HPDE6-E6E7 (cell line): ENCODE results near the gene SORCS3.

Source experiments
- DNase-seq: peaks from one replicate; pipeline ENCODE4 v3.0.0; 2011; ENCODE audit warnings: missing footprints; ENCODE audit errors: extremely low spot score

SORCS3 gene

DNA sequence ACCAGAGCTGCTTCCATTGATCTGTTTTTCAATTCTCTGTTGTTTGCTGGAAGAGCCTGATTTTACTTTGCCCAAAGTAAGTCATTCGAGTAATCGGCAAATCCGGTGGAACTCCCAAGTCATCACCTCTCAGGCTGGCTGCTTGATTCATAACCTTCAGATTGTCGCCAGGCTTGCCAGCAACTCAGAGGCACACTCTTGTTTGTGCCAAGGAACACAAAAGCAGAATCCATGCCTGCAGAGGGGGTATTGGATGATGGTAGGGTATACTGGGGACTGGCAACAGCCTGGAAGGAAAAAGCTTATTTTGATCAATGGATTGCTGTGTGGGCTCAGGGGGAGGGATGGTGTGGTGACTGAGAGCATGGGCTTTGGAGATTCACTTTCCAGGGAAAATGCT is 542.4 kb downstream of the SORCS3 start:
- no peak for DNase-seq

DNA sequence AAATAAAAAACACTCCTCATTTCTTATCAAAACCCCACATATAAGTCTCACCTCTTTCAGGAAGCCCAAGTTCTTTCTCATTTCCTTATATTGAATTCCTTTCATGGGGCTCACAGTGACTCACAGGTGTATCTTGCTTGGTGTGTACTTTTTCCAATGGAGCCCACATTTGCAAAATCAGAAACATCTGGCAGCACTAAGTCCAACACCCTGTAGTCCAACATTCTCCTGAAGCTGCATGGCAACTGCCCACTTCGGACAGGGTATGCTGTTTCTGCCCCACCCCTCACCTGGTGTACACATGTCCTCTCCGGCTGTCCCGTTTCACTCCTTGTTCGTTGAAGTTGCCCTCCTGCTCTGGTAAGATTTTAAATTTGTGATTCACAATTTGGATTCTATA is 544.1 kb downstream of the SORCS3 start:
- DNase-seq, result no peak

DNA sequence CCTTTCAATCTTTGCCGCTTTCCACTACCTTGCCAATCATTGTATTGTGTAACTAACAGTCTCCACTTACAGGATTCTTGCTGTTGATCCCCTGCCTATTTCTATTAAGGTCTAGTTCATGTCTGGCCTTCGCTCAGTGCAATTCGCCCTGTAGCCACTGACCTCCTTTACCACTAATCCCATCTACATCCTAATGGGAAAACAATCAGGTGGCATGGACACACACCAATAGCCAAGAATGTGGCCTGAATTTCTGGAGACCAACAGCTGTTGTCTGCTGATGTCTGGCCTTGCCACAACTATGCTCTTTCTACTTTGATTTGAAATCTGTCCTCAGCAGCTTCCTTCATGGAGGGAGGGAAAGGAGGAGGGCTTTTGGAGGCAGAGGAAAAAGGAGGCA is 546.2 kb downstream of the SORCS3 start:
- DNase-seq, result no peak

DNA sequence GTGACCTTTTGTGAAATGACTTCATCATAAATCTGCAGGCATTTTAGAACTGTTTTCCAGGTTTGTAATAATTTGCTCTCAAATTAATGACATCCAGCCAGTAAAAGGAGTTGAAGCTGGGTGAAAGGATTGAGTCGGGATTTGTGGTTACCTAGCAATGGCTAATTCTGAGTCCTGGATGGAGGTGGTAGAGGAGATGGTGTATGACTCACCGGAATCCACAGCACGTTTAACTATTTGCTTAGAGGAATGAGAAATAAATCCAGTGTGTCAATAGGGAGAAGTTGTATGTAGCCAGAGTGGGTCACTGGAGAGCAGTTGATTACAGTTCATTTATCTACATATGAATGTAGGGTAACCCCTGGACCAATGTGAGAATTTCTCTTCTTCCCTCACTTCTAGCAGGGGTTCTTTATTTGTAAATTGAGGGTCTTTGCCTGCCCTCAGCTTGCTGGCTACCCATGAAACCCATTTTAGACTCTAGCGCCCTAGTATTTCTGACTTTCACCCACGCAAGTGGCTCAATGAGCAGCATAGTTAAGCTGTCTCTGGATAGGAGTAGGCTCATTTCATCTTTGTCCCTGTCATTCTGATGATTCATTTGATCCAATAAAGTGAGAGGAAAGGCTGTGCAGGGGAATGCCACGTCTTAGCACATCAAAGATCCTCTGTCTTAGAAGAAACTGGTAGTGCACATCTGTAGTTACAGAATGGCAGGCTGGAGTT is 547.8 kb downstream of the SORCS3 start:
- no peak for DNase-seq

DNA sequence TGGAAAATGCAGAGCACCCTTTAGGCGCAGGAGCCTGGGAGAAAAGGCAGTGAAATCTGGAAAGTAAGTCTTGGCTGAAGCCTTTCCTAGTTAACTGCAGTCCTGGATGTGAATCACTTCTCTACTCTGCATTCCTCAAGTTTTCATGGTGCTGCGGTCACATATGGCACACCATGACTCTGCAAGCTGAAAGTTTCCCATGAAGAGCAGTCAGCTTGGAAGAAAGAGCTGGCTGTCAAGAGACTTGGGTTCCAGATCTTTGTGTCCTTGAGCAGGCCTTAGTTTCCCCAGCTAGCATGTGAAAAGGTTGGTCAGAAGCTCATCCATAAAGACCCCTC is 548.3 kb downstream of the SORCS3 start:
- no peak for DNase-seq

DNA sequence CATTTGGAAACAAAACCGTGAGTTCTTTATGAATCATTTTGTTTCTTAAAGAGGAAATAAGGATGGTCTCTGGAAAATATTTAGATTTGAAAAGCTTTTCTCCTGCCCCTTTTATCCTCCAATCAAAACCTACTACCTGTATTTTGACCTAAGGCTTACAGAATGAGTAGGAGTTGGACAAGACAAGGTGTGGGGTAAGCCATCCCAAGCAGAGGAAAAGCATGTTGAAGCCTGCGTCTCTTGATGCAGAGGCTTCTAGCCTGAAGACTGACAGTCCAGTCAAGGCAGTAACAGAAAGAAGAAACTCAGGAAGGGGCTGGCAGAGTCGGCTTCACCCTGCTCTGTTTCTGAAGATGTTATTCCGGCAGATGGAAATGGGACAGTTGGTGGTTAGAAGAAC is 551.1 kb downstream of the SORCS3 start:
- DNase-seq, result no peak

DNA sequence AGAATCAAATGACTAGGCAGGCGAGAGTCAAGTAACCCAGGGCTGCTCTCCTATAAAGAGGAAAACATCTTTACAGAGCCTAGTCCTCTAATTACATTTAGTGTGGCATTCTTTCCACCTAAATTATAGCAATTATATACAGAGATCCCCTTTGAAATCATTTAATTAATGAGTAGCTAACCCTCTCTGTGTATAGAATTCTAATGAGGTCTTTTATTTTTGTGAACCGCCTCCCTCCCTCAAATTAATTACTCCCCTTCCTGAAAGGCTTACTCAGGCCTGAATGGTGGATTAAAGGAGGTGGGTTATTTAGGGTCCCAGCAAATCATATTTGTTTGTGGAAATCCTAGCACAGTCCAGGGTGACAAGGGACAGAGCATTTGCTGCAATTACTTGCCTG is 551.8 kb downstream of the SORCS3 start:
- no peak for DNase-seq

DNA sequence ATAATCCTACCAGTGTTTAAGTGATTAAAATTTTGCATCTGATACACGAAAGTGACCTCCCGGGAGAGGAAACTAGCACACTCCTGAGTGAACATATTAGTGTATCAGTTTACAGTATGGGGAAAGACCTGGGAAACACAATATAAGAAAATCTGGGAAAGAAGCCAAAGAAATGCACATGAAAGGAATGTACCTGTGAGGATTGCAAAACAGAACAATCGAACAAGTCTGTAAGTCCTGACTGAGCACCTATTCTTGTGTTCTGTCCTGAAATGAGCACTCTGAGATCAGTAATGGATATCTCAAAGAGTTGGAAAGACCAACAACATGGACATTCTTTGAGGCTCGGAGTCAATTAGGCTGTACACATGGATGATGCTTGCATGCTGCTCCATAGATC is 554.7 kb downstream of the SORCS3 start:
- no peak for DNase-seq

DNA sequence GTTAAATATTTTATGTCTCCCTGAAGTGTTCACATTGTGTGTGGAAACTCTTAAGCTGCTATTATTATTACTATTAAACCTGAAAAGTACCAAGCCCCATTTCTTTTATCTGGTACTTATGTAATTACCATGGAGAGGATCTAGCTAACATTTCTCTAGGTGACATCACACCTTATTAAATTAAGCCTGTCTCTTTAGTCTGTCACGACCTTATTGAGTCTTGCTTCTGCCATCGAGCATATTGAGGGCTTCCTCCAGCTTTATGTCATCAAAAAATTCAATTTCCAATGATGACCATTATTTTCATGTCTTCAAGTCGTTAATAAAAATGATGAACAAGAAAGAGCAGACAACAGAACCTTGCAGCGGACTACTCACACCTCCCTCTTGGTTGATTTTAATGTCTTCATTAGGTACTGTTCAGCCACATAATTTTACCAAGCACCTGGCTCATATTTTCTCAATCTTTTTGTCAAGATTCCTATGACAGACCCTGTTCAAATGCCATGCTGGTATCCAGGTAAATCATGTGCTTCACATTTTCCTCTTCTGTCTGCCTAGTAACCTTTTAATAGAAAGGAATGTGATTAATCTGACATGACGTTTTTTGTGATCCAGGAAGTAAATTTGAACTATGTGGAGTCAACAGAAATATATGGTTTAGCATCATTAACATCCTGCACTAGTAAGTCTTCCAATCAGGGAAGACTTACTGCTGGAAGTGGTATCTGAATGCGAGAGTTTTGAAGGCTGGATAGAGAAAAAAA is 556.7 kb downstream of the SORCS3 start:
- no peak for DNase-seq

DNA sequence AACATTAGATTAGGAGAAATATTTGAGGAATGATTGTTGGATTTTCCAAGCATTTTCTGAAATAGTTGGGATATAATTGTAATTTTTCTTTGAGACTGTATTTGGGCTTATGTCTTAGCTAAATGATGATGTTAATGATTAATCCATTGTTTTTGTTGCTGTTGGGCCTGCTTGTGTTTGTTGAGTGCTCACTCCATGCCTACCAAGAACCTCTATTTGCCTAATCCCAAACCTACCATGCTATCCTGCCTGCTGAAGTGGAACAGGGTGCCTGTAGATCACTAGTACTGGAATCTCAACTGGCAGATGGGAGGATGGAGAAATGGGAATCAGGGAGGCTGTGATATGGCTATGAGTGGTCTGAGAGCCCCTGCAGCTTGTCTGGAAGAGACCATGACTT is 565.5 kb downstream of the SORCS3 start:
- DNase-seq, result no peak

DNA sequence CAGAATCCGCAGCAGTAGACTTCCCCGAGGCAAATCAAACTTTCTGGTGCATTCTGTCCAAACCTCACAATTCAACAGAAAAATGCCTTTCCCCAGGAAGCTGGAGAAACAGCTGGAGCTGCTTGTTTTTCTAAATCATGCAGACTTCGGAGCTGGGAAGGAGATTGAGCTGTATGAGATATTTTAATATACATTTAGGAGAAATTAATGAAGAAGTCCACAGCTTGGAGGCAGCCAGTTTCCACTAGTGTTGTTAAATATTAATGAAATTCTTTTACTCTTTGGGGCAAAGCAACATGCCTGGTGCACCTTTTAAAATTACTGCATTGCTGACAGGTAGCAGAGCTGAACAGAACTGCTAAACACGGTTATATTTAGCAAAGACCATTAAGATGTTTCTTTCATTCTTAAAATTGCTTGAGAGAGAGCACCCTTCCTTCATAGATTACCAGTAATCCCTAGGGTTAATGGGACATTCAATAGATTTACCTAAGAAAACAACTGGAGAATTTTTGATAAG is 566.4 kb downstream of the SORCS3 start:
- DNase-seq, result no peak

DNA sequence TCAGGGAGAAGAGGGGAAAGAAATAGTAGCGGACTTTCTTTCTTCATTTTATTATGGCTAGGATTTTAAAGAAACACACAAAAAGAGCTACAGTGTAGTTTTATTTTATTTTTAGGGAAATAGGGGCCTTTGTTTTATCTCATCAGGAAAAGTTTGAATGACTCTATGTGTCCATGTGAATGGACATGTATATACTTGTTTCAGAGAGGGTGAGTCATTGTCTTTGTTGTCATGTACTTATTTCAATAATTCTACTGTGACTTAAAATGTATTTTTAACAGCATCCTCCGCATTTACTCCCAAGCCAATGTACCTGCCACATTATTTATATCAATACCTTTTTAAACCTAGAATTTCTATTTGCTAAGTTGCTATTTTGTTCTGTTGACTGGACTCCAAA is 569.5 kb downstream of the SORCS3 start:
- DNase-seq, result no peak

DNA sequence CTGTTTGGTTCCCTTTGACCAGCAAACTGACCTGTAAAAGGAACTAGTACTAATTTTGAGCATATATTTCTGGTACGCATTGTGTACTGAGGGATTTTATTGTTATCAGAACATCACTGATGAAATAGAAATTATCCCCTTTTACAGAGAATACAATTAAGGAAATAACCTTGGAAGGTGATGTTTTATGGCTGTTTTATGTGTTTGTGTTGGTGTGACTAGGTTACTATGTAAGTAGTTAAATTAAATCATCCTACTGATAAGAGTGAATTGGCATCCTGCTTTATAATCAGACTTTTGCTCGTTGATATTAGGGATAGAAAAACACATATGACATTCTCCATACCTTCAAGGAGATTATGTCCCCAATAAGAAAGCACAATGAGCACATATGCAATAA is 596.6 kb downstream of the SORCS3 start:
- DNase-seq, result no peak

DNA sequence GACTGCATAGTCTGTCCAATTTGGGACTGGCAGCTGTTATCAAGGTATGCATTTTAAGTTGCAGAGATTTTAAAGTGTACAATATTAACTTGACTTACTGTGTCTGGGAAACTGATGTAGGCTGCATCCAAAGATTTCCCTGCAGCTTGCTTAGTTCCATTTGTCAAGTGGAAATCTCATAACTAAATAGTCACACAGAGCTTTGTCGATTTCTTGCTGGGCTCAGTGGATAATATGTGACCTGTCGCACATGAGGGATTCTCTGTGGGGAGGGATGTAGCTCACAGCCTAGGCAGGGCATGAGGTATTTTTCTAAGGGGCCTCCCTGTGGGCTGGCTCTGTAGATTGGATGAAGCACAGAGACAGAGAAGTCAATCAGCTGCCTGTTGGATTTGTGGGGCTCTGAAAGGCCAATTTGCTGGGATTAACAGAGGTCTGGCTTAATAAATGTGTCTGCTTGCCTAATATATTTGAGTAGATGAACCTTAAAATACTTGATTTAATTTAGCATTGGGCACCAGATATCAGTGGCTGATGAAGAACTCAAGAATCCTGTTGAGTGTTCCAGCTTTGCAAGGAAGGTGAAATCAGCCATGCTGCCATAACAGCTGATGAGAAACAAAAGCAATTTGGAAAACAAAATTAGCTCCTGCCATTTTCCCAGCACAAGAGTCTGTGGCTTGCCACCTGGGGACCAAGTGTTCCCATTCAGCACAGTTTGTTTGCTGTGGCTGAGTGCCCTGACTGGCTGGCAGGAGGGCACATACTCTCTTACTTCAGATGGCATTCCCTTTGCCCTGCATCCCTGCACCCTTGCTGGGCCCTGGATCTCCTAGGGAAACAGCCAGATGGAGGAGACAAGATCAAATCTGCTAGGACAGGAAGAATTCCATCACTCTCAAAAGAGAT is 598.5 kb downstream of the SORCS3 start:
- DNase-seq, result no peak

DNA sequence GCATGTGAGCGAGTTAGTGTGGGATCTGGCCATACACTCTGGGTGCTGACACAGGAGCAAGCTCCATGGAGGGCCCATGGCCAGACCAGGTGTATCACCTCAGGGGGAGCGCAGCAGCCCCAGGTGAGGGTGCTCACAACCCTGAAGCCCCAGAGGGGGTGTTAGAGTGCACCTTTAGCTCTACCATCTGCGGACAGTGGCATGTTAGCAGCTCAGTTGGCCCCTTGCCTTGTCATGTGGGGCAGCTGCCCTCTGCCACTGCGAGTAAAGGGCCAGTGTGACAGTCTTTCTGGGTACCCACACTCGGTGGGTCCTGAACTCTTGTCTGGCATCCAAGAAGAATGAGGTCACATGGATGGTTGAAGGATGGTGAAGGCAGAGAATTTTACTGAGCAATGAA is 600.2 kb downstream of the SORCS3 start:
- DNase-seq, result no peak

DNA sequence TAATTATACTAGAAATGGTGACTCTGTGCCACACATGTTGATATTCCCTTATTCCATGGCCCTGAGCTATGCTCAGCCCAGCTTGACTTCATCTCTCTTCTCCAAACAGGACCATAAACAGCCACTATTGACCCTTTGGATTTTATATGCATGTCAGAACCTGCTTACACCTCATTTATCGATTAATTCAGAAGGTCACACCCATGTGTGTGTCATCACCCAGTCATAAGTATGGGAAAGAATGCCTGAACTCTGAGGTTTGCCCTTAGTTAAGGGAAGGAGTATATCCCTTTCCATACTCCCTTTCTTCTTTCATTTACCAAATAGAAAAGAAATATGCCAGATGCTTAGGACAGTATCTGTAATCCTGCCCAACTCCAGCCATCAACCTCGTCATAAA is 602.3 kb downstream of the SORCS3 start:
- DNase-seq, result no peak

DNA sequence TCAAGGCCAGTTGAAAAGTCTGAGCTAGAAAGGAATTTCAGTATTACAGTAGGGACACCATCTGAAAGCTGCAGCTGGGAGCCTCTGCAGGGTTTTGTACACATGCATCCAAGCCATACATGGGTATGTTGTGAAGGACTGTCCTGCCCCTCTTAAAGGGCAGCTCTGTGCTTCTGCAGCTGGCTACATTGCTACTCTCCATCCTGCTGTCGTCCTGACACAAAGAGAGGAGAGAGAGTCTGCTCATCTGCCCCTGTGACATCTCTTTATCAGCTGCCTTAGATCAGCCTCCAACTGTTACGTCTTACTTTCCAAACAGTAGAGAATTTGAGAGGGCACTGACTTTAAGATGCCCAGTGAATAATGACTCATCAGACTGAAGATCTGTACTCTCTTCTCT is 602.7 kb downstream of the SORCS3 start:
- no peak for DNase-seq

DNA sequence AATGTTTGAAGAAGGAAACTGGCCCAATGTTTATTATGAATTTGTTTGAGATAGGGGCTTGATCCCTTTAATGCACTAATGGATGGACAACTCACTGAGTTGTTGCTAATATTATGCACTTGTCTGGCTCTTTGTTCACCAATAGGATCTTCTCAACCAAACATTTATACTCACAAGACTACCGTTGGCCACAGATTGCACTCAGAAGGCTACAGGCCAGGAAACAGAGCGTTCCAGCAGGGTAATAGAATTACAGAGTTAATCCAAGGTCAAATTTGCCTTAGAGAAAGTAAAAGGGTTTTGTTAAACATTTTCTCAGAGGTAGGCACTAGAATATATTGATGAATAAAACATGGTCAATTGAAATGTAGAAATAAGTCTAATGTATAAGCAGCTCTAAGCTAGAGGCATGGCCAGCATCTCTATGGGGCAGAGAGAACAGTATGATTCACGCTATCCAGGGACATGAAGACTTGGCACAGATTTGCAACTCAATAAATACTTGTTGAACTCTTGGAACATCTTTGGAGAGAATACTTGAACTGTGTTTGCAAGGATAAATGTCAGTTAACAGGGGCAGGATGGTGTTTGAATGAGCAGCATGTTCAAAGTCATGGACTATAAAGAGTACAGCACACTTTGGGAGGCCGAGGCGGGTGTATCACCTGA is 606.9 kb downstream of the SORCS3 start:
- DNase-seq, result no peak

DNA sequence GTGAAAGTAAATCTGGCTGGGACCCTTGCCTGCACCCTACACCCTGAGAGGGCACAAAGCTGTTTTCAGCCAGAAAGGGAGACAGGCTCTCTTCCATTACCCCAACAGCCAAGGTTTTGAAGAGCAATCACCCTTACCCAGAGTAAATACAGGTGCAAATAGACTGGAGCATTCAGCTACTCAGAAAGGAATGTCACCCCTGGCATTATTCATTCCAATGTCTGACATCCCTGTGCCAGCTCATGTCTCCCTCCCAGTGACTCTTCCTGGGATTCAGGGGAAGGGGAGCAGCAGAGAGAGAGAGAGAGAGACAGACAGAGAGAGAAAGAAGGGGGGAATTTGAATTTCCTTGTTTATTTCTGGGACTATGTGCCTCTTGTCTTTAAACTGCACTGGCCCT is 611.8 kb downstream of the SORCS3 start:
- DNase-seq, result no peak

DNA sequence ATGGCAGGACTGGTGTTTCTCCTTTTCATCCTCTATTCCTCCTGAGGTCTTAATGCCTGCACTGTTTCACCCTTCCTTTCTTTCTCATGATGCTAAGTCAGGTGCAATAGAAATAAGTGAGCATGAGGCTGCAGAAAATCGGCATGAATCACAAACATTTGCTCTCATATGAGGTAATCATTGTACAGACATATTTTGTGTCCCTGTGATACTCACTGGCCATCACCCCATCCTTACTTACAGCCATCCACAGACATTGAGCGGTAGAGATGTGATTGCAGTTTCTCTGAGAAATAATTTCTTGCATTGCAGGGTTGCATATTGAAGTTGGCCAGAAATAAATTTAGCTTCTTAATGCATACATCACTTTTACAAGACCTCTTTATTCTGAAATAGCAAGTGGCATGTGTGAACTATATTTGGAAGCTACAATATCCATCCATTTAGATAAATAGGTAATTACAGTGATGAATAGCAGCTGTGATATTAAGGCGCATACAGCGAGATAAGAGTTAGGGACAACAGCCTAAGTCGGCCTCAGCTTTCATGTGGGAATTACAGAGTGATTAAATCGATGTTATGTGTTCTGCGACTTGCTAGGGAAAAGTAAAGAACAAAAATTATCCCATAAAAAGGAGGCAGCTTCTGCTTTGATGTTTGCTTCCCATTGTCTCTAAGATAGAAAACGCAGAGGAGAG is 612.6 kb downstream of the SORCS3 start:
- no peak for DNase-seq

DNA sequence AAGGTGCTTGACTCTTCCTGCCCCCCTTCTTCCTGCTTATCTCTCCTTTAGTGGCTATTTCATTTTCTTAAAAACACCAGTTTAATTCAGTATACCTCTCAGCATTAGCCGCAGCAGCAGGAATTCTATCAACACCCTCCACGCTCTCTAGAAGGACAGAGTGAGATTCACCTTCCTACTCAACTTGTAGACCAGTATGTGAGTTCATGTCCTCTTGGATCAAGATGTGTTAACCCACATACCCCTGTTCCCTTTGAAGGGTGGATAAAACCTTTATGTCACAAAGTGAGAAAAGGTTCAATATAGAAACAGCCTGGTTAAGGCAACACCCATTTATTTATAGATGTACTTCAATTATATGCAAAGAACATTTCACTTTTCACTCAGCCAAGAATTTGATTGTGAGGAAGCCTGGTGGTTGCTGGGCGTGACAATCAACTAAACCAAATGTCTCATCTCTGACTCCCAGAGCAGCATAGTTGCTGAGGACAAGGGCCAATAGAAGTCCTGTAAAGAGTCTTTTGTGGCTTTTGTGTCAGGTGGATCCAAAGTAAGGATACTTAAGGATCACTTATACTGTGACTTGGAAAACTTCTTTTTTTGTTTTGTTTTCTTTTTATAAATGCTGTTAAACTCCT is 617.1 kb downstream of the SORCS3 start:
- no peak for DNase-seq
